ENCODE measurements around the gene FYB1.

The FYB1 gene

GRCh38 chr5:39158786-39159185, 60.6 kb downstream of the FYB1 start:
- no peak for DNase-seq (ENCODE audit: low read depth in 2 of 2)

GRCh38 chr5:39158127-39158593, 61.2 kb downstream of the FYB1 start:
- DNase-seq (ENCODE audit: low read depth in 2 of 2) = no peak

GRCh38 chr5:39157701-39158100, 61.7 kb downstream of the FYB1 start:
- DNase-seq (ENCODE audit: low read depth in 2 of 2) = no peak

- no peak for DNase-seq (ENCODE audit: low read depth in 2 of 2)
Measured at GRCh38 chr5:39156082-39156481, 63.3 kb downstream of the FYB1 start.

- no peak for DNase-seq (ENCODE audit: low read depth in 2 of 2)
Measured at GRCh38 chr5:39151745-39152144, 67.6 kb downstream of the FYB1 start.

- DNase-seq (ENCODE audit: low read depth in 2 of 2) = no peak
Measured at GRCh38 chr5:39149966-39150365, 69.4 kb downstream of the FYB1 start.

GRCh38 chr5:39148983-39149534, 70.3 kb downstream of the FYB1 start:
- no peak for DNase-seq (ENCODE audit: low read depth in 2 of 2)

GRCh38 chr5:39146831-39147540, 72.4 kb downstream of the FYB1 start:
- no peak for DNase-seq (ENCODE audit: low read depth in 2 of 2)

- DNase-seq (ENCODE audit: low read depth in 2 of 2) = no peak
Measured at GRCh38 chr5:39143151-39143860, 76.1 kb downstream of the FYB1 start.

GRCh38 chr5:39140558-39141168, 78.7 kb downstream of the FYB1 start:
- no peak for DNase-seq (ENCODE audit: low read depth in 2 of 2)

- DNase-seq (ENCODE audit: low read depth in 2 of 2) = no peak
Measured at GRCh38 chr5:39138892-39139291, 80.5 kb downstream of the FYB1 start.

- DNase-seq (ENCODE audit: low read depth in 2 of 2) = no peak
Measured at GRCh38 chr5:39137819-39138451, 81.4 kb downstream of the FYB1 start.

- no peak for DNase-seq (ENCODE audit: low read depth in 2 of 2)
Measured at GRCh38 chr5:39137391-39137790, 82.0 kb downstream of the FYB1 start.

GRCh38 chr5:39132792-39133191, 86.6 kb downstream of the FYB1 start:
- DNase-seq (ENCODE audit: low read depth in 2 of 2) = no peak

- no peak for DNase-seq (ENCODE audit: low read depth in 2 of 2)
Measured at GRCh38 chr5:39132128-39132447, 87.3 kb downstream of the FYB1 start.

- DNase-seq (ENCODE audit: low read depth in 2 of 2) = no peak
Measured at GRCh38 chr5:39131210-39132127, 87.9 kb downstream of the FYB1 start.

GRCh38 chr5:39130716-39131115, 88.6 kb downstream of the FYB1 start:
- no peak for DNase-seq (ENCODE audit: low read depth in 2 of 2)

- DNase-seq (ENCODE audit: low read depth in 2 of 2) = no peak
Measured at GRCh38 chr5:39121922-39122321, 97.4 kb downstream of the FYB1 start.

- no peak for DNase-seq (ENCODE audit: low read depth in 2 of 2)
Measured at GRCh38 chr5:39121315-39121714, 98.0 kb downstream of the FYB1 start.

- DNase-seq (ENCODE audit: low read depth in 2 of 2) = no peak
Measured at GRCh38 chr5:39120052-39120420, 99.3 kb downstream of the FYB1 start.

GRCh38 chr5:39119404-39120051, 99.8 kb downstream of the FYB1 start:
- DNase-seq (ENCODE audit: low read depth in 2 of 2) = no peak
